SK-N-MC (cell line): ENCODE results near the gene NEURL3.
"Not testable (repeated sequence)": the region's sequence is repeated elsewhere in the genome, so short reads cannot be mapped to it uniquely, and the experiment has no call there.

ENCODE experiments used
- DNase-seq: peaks from one replicate; pipeline ENCODE4 v3.0.0-alpha.2; 2011; ENCODE audit warnings: low read depth, low spot score
- H3K27ac ChIP-seq: fragments of 200-600 bp; sonication (generic); 2 replicates; pipeline ENCODE4 v1.5.1; 2016; ENCODE audit warnings: mixed run types
- H3K36me3 ChIP-seq: fragments of 200-600 bp; sonication (generic); 2 replicates; pipeline ENCODE4 v1.6.1; 2017; ENCODE audit warnings: antibody characterized with exemption, low read length, mixed read lengths; ENCODE audit not compliant: insufficient read depth
- H3K4me3 ChIP-seq: fragments of 200-600 bp; sonication (generic); 2 replicates; pipeline ENCODE4 v1.5.1; 2016
- H3K9ac ChIP-seq: fragments of 200-600 bp; sonication (generic); 2 replicates; pipeline ENCODE4 v1.8.0; 2017; ENCODE audit warnings: mixed run types, mixed read lengths; ENCODE audit not compliant: insufficient read length
- H3K9me3 ChIP-seq: fragments of 200-600 bp; sonication (generic); 2 replicates; pipeline ENCODE4 v1.6.1; 2017; ENCODE audit warnings: low read depth, mild to moderate bottlenecking, antibody characterized with exemption, low read length, moderate library complexity, mixed read lengths
- EZH2 ChIP-seq: fragments of 200-600 bp; sonication (generic); IDR thresholded peaks from one replicate; pipeline ENCODE4 v1.6.1; 2017; ENCODE audit warnings: antibody characterized with exemption
- FOXP2 ChIP-seq: optimal IDR thresholded peaks from 2 replicates; pipeline ENCODE3; 2011; ENCODE audit warnings: mild to moderate bottlenecking, moderate library complexity; ENCODE audit not compliant: insufficient read depth; ENCODE audit errors: extremely low read length, control extremely low read depth
- POLR2AphosphoS5 ChIP-seq: IDR thresholded peaks from 2 replicates; pipeline ENCODE4 v1.6.1; 2012; ENCODE audit warnings: mild to moderate bottlenecking, low read depth, low read length, borderline replicate concordance

NEURL3 gene

GRCh38 chr2:96499061-96499960 lies 5.8 kb downstream of the NEURL3 start:
- DNase-seq: no peak
- no peak overlapping the region for H3K9ac ChIP-seq
- no peak for TF ChIP-seq EZH2
- no peak for TF ChIP-seq FOXP2
- TF ChIP-seq POLR2AphosphoS5: no peak
- no peak overlapping the region for H3K27ac ChIP-seq
- H3K4me3 ChIP-seq: no peak overlapping the region
- H3K9me3 ChIP-seq: no peaks in the 10 kb centered on the region
- no peaks in the 10 kb centered on the region for H3K36me3 ChIP-seq

- not testable (repeated sequence) for H3K9me3 ChIP-seq, H3K4me3 ChIP-seq, H3K36me3 ChIP-seq, H3K27ac ChIP-seq, H3K9ac ChIP-seq, DNase-seq
Measured at GRCh38 chr2:96498611-96499010, 6.5 kb downstream of the NEURL3 start.

- Histone ChIP-seq H3K27ac (no peak overlapping the region), H3K4me3 (no peak overlapping the region), H3K9ac (no peak overlapping the region), H3K9me3 (no peaks in the 10 kb centered on the region), H3K36me3 (no peaks in the 10 kb centered on the region)
- DNase-seq: no peak
- TF ChIP-seq POLR2AphosphoS5: no peak
Measured at GRCh38 chr2:96498021-96498431, 7.1 kb downstream of the NEURL3 start.

- H3K4me3 ChIP-seq: no peak overlapping the region
- TF ChIP-seq POLR2AphosphoS5: no peak
- no peak for TF ChIP-seq EZH2
- TF ChIP-seq FOXP2: no peak
- H3K9ac ChIP-seq: no peak overlapping the region
- H3K36me3 ChIP-seq: no peaks in the 10 kb centered on the region
- H3K9me3 ChIP-seq: no peaks in the 10 kb centered on the region
- no peak for DNase-seq
- H3K27ac ChIP-seq: no peak overlapping the region
Measured at GRCh38 chr2:96495982-96496629, 9.1 kb downstream of the NEURL3 start.

GRCh38 chr2:96494188-96494587 lies 11.0 kb downstream of the NEURL3 start:
- Histone ChIP-seq H3K27ac (no peak overlapping the region), H3K4me3 (no peak overlapping the region), H3K36me3 (no peaks in the 10 kb centered on the region), H3K9ac (no peak overlapping the region), H3K9me3 (no peaks in the 10 kb centered on the region)
- TF ChIP-seq FOXP2 (no peak), EZH2 (no peak), POLR2AphosphoS5 (no peak)
- no peak for DNase-seq

GRCh38 chr2:96493072-96493471 lies 12.1 kb downstream of the NEURL3 start:
- Histone ChIP-seq H3K4me3 (no peak overlapping the region), H3K36me3 (no peaks in the 10 kb centered on the region), H3K9me3 (no peaks in the 10 kb centered on the region), H3K9ac (no peak overlapping the region), H3K27ac (no peak overlapping the region)
- TF ChIP-seq EZH2: no peak
- no peak for TF ChIP-seq POLR2AphosphoS5
- TF ChIP-seq FOXP2: no peak
- no peak for DNase-seq

GRCh38 chr2:96491860-96492497 lies 13.2 kb downstream of the NEURL3 start:
- H3K9me3 ChIP-seq: no peaks in the 10 kb centered on the region
- TF ChIP-seq POLR2AphosphoS5: no peak
- TF ChIP-seq EZH2: no peak
- no peak for TF ChIP-seq FOXP2
- no peaks in the 10 kb centered on the region for H3K36me3 ChIP-seq

GRCh38 chr2:96489663-96490062 lies 15.5 kb downstream of the NEURL3 start:
- no peaks in the 10 kb centered on the region for H3K9me3 ChIP-seq
- H3K9ac ChIP-seq: no peak overlapping the region
- no peak for DNase-seq
- H3K27ac ChIP-seq: no peak overlapping the region
- TF ChIP-seq FOXP2: no peak
- TF ChIP-seq POLR2AphosphoS5: no peak
- TF ChIP-seq EZH2: no peak
- no peak overlapping the region for H3K4me3 ChIP-seq
- no peaks in the 10 kb centered on the region for H3K36me3 ChIP-seq

More at GRCh38 chr2:96491860-96492497, 13.2 kb downstream of the NEURL3 start:
- Histone ChIP-seq H3K4me3 (no peak overlapping the region), H3K27ac (no peak overlapping the region), H3K9ac (no peak overlapping the region)
- DNase-seq: no peak

GRCh38 chr2:96489261-96489660 lies 15.9 kb downstream of the NEURL3 start:
- TF ChIP-seq FOXP2 (no peak), EZH2 (no peak), POLR2AphosphoS5 (no peak)
- Histone ChIP-seq H3K27ac (no peak overlapping the region), H3K9me3 (no peaks in the 10 kb centered on the region), H3K36me3 (no peaks in the 10 kb centered on the region), H3K4me3 (no peak overlapping the region), H3K9ac (no peak overlapping the region)
- DNase-seq: no peak
